HCT116 (cell line): ENCODE measurements around the gene MAP4K4. TPM values are rescaled to one million over a fixed set of nuclear protein-coding genes. Genes with fewer than 3 reads are reported as not detected.

Experiments
- ATAC-seq: fragments of 200-7000 bp; cut with Tn5 transposase; 2 replicates; pipeline ENCODE4 v1.9.1; 2020; ENCODE audit warnings: mild to moderate bottlenecking, moderate library complexity
- BruUV-seq: library from RNA; stranded (reverse); fragments of 400-500 nt; replicated peaks from 2 replicates; lab custom pipeline; 2021; lab: Mats Ljungman, UMichigan
- CTCF ChIA-PET: fragments of 300-600 bp; sonication (Branson Sonifier 250); formaldehyde crosslinking; loops from one replicate; lab custom pipeline; 2021; ENCODE audit warnings: antibody characterized with exemption; lab: Charles Lee
- POLR2A ChIA-PET: fragments of 300-600, 350-600 bp; sonication (Branson Sonifier 250); formaldehyde crosslinking; loops from one replicate; lab custom pipeline; 2021; ENCODE audit warnings: antibody characterized with exemption; lab: Charles Lee
- RAD21 ChIA-PET, 2 experiments: fragments of 300-600 bp; sonication (Branson Sonifier 250); formaldehyde crosslinking; loops; one replicate each; lab custom pipeline; 2023; ENCODE audit warnings: low total read pairs in 2 of 2; ENCODE audit not compliant: uncharacterized antibody in 2 of 2, unreplicated experiment in 2 of 2, low non-redundant PET in 1 of 2; lab: Charles Lee
- DNase-seq: peaks from one replicate; pipeline ENCODE4 v3.0.0-alpha.2; 2010; ENCODE audit warnings: low read depth, low spot score
- H2AFZ ChIP-seq: fragments of 200-600 bp; shearing (Covaris generic), sonication (generic); 2 replicates; pipeline ENCODE4 v1.6.1; 2017; ENCODE audit warnings: low read depth, mixed run types, mixed read lengths, antibody characterized with exemption, low read length; ENCODE audit not compliant: poor library complexity, severe bottlenecking
- H3K27ac ChIP-seq: 2 replicates; pipeline ENCODE4 v1.5.1; 2012; ENCODE audit warnings: low read depth, low read length
- H3K27me3 ChIP-seq: fragments of 200-600 bp; sonication (generic); 2 replicates; pipeline ENCODE4 v1.6.1; 2016; ENCODE audit warnings: mixed run types, low read length, mixed read lengths; ENCODE audit not compliant: insufficient read depth
- H3K36me3 ChIP-seq, 2 experiments: fragments of 200-500 bp in 1 of 2; fragments of 200-600 bp in 1 of 2; sonication (Bioruptor generic) in 1 of 2; sonication (generic) in 1 of 2; 2 replicates each; pipeline versions ENCODE4 v1.5.1 to v1.6.1; 2014 to 2016; ENCODE audit warnings: low read length in 2 of 2, inconsistent platforms in 1 of 2, mixed read lengths in 1 of 2, mixed run types in 1 of 2; ENCODE audit not compliant: insufficient read depth in 2 of 2, control insufficient read depth in 1 of 2
- H3K4me1 ChIP-seq, 2 experiments: fragments of 200-600 bp in 1 of 2; sonication (generic) in 1 of 2; 2 replicates each; pipeline versions ENCODE4 v1.5.1 to v1.6.1; 2012 to 2017; ENCODE audit warnings: low read length in 2 of 2, inconsistent platforms in 1 of 2, mild to moderate bottlenecking in 1 of 2, mixed read lengths in 1 of 2, mixed run types in 1 of 2, moderate library complexity in 1 of 2; ENCODE audit not compliant: insufficient read depth in 2 of 2, control insufficient read depth in 1 of 2
- H3K4me2 ChIP-seq: fragments of 200-600 bp; sonication (generic); 2 replicates; pipeline ENCODE4 v1.6.1; 2017; ENCODE audit warnings: mixed run types, low read length, mixed read lengths
- H3K4me3 ChIP-seq, 2 experiments: fragments of 200-600 bp in 1 of 2; sonication (generic) in 1 of 2; replicated peaks in 1 of 2; 2 replicates each; pipeline ENCODE4 v1.5.1; 2011 to 2016; ENCODE audit warnings: low read length in 2 of 2, control low read depth in 1 of 2, low read depth in 1 of 2, mild to moderate bottlenecking in 1 of 2, mixed read lengths in 1 of 2, mixed run types in 1 of 2
- H3K79me2 ChIP-seq: fragments of 200-600 bp; sonication (generic); 2 replicates; pipeline ENCODE4 v1.6.1; 2017; ENCODE audit warnings: mild to moderate bottlenecking, mixed run types, low read length, moderate library complexity, mixed read lengths; ENCODE audit not compliant: insufficient read depth
- H3K9ac ChIP-seq: fragments of 200-600 bp; sonication (generic); 2 replicates; pipeline ENCODE4 v1.6.1; 2016; ENCODE audit warnings: low read length, mixed read lengths
- H3K9me2 ChIP-seq: fragments of 200-600 bp; sonication (generic), shearing (Covaris generic); 2 replicates; pipeline ENCODE4 v1.6.1; 2017; ENCODE audit warnings: mixed run types, mild to moderate bottlenecking, moderate library complexity; ENCODE audit not compliant: insufficient read depth
- H3K9me3 ChIP-seq, 2 experiments: fragments of 200-500 bp in 1 of 2; fragments of 200-600 bp in 1 of 2; sonication (Bioruptor generic) in 1 of 2; sonication (generic) in 1 of 2; 2 replicates each; pipeline ENCODE4 v1.6.1; 2014 to 2017; ENCODE audit warnings: low read length in 2 of 2, mixed read lengths in 2 of 2, inconsistent platforms in 1 of 2, low read depth in 1 of 2, mild to moderate bottlenecking in 1 of 2, mixed run types in 1 of 2, moderate library complexity in 1 of 2; ENCODE audit not compliant: control insufficient read depth in 1 of 2, insufficient read depth in 1 of 2
- H4K20me1 ChIP-seq: fragments of 200-600 bp; sonication (generic), shearing (Covaris generic); 2 replicates; pipeline ENCODE4 v1.6.1; 2017; ENCODE audit warnings: mixed run types, mild to moderate bottlenecking, moderate library complexity; ENCODE audit not compliant: insufficient read depth
- ATF3 ChIP-seq: IDR thresholded peaks from 2 replicates; pipeline ENCODE4 v1.6.1; 2012
- CBX3 ChIP-seq: IDR thresholded peaks from 2 replicates; pipeline ENCODE4 v1.6.1; 2012; ENCODE audit warnings: low read depth
- CEBPB ChIP-seq: IDR thresholded peaks from 2 replicates; pipeline ENCODE4 v1.6.1; 2012; ENCODE audit warnings: low read depth
- CTCF ChIP-seq, 3 experiments: fragments of 200-600 bp in 1 of 3; sonication (generic) in 1 of 3; IDR thresholded peaks in 2 of 3; conservative IDR thresholded peaks in 1 of 3; 2 replicates each; pipeline ENCODE4 v1.5.1; 2012 to 2017; ENCODE audit warnings: low read depth in 2 of 3, low read length in 2 of 3, antibody characterized with exemption in 1 of 3, borderline replicate concordance in 1 of 3, control low read depth in 1 of 3, mild to moderate bottlenecking in 1 of 3, mixed read lengths in 1 of 3, mixed run types in 1 of 3, moderate library complexity in 1 of 3; ENCODE audit not compliant: insufficient read depth in 1 of 3
- EZH2phosphoT487 ChIP-seq: fragments of 200-600 bp; IDR thresholded peaks from 2 replicates; pipeline ENCODE4 v1.6.1; 2018; ENCODE audit warnings: antibody characterized with exemption, borderline replicate concordance
- FOSL1 ChIP-seq: IDR thresholded peaks from 2 replicates; pipeline ENCODE4 v1.6.1; 2012; ENCODE audit warnings: low read depth
- MAX ChIP-seq: IDR thresholded peaks from 2 replicates; pipeline ENCODE4 v1.6.1; 2012
- POLR2AphosphoS5 ChIP-seq: IDR thresholded peaks from 2 replicates; pipeline ENCODE4 v1.6.1; 2011; ENCODE audit warnings: mild to moderate bottlenecking, low read depth, low read length, moderate library complexity
- REST ChIP-seq: IDR thresholded peaks from 2 replicates; pipeline ENCODE4 v1.6.1; 2012; ENCODE audit warnings: low read depth
- SIN3A ChIP-seq: IDR thresholded peaks from 2 replicates; pipeline ENCODE4 v1.6.1; 2012; ENCODE audit warnings: low read depth
- SP1 ChIP-seq: IDR thresholded peaks from 2 replicates; pipeline ENCODE4 v1.6.1; 2012; ENCODE audit warnings: low read depth
- TCF7L2 ChIP-seq: IDR thresholded peaks from 2 replicates; pipeline ENCODE4 v1.7.0; 2011; ENCODE audit warnings: borderline replicate concordance, inconsistent platforms; ENCODE audit not compliant: insufficient read depth, insufficient read length; ENCODE audit errors: extremely low read depth
- ZFX ChIP-seq: fragments of 450-650 bp; IDR thresholded peaks from 2 replicates; pipeline ENCODE4 v1.6.1; 2017
- intact Hi-C: fragments of 100-400 bp; cut with micrococcal nuclease; formaldehyde crosslinking; loops from 2 replicates; pipeline ENCODE4 v1.10.0; 2022
- total RNA-seq: library from RNA; stranded (reverse); gene quantifications from one replicate; pipeline ENCODE4 v1.2.1, GENCODE V29; 2021; ENCODE audit not compliant: unreplicated experiment

Gene MAP4K4
- total RNA-seq, 1 experiment from 2014 or later = 62.3 TPM

GRCh38 chr2:101753720-101754490, 56.4 kb downstream of the MAP4K4 start:
- DNase-seq = no peak
- TF ChIP-seq ZFX = no peak
- no peak for TF ChIP-seq ATF3
- TF ChIP-seq CTCF (IDR thresholded peaks at IDR 0.05 in 2 of 3, conservative IDR thresholded peaks at IDR 0.05 in 1 of 3; ENCODE audit: borderline replicate concordance in 1 of 3, insufficient read depth in 1 of 3, low read depth in 2 of 3, low read length in 2 of 3) = no peak
- no peak for TF ChIP-seq POLR2AphosphoS5
- TF ChIP-seq EZH2phosphoT487 = no peak
- no peak for TF ChIP-seq TCF7L2
- no peak for TF ChIP-seq CBX3
- TF ChIP-seq REST = no peak
- no peak for TF ChIP-seq MAX
- no peak for TF ChIP-seq SP1
- TF ChIP-seq FOSL1 = no peak
- no peak for TF ChIP-seq SIN3A
- TF ChIP-seq CEBPB = no peak
- CTCF ChIA-PET = interaction anchor here (0.9 kb wide), 1 partner anchor 17 kb away, joined by 4 read pairs; no protein-coding TSS in a partner anchor

More at GRCh38 chr2:101753720-101754490, 56.4 kb downstream of the MAP4K4 start:
- Histone ChIP-seq H3K4me2 (no peak overlapping the region), H2AFZ (no peak overlapping the region), H3K4me3 (no peak overlapping the region), H3K27ac (no peak overlapping the region), H3K36me3 (no peaks in the 10 kb centered on the region), H3K9me2 (no peaks in the 10 kb centered on the region), H3K9ac (no peak overlapping the region), H3K4me1 (peaks cover 5 to 13% of the 10 kb centered on the region in 2 experiments; a peak in 3 of 4 replicates), H3K79me2 (peaks cover 73% of the 10 kb centered on the region), H4K20me1 (peaks cover 3% of the 10 kb centered on the region; the same call in 1 of the 2 replicates), H3K9me3 (no peaks in the 10 kb centered on the region), H3K27me3 (no peaks in the 10 kb centered on the region)
- ChIA-PET RAD21 (no interaction called here), POLR2A (no interaction called here)
- intact Hi-C loops = no loop called here
- no TSS peak for BruUV-seq
- ATAC-seq = no peak
